Activated CD4-positive, CD25-positive, alpha-beta regulatory T cell (primary cell): Measurements from ENCODE around the gene ERC2.
"Not testable (repeated sequence)": the region's sequence is repeated elsewhere in the genome, so short reads cannot be mapped to it uniquely, and the experiment has no call there.

Source experiments
- DNase-seq, 4 experiments: peaks; one replicate each; lab custom pipeline; 2025; lab: John Stamatoyannopoulos, UW

ERC2 gene

DNA sequence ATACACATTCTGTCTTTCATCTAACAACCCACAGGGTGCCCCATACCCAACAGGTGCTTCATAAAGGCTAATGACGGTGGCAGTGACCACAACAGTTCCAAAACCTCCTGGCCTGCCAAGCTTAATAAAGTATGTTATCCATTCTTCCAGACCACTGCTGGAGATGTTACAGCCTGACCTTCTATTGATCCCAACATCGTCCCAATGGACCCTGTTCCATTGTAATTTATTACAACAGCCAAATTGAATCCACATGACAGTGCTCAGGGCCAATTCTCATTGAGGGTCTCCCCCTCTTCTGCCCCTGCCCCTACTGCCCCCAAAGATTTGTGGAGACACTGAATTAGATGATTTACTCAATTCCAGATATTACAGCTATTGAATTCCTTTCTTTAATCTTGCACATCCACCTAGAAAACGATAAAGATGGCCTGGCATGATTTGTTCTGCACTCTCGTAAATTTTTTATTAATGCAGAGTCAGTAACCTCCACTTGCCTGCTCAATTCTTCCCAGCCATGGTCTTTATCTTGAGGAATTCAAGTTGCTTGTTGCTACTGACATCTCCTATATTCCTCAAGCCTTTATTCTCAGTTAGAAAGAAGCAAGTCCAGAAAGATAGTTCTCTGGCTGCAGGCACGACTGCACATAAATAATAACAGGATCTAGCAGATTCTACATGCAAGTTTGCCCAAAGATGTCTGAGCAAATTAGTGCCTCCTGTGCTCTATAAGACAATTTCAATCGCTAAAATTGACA lies 407.6 kb downstream of the ERC2 start:
- no peak for DNase-seq

DNA sequence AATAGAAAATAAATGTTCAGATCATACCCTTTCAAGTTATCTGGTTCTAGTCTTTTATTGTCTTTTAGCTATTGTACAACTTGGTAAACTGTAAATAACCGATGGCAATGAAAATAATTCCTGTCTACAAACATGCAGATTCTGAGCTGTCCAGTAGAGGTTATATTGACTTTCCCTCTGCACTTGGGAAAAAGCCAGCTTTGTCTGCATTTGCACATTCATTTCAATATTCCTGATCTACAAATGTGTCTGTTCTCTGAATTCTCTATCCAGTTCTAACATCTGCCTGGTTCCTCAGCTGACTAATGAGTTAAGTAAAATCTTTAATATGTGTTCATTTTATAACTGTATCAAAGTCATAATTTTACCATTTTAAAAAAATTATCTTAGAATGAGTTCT lies 408.5 kb downstream of the ERC2 start:
- DNase-seq = no peak

DNA sequence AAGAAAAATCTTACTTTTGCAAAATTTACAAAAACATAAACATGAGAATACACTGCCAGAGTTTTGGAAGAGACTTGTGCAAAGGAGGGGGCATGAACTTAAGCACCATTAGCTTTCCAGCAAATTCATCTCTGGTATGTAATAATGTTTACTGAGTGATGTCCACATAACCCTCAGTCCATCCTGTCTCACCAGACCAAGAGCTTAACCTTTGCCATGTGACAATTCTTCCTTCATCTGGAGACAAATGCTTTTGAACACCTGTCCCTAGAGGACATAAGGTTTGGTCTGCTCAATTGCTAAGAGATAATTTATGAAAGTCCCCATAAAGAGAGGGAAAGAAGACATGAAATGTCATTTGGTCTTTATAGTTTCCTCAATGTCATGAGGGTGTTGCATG lies 412.3 kb downstream of the ERC2 start:
- DNase-seq = no peak

DNA sequence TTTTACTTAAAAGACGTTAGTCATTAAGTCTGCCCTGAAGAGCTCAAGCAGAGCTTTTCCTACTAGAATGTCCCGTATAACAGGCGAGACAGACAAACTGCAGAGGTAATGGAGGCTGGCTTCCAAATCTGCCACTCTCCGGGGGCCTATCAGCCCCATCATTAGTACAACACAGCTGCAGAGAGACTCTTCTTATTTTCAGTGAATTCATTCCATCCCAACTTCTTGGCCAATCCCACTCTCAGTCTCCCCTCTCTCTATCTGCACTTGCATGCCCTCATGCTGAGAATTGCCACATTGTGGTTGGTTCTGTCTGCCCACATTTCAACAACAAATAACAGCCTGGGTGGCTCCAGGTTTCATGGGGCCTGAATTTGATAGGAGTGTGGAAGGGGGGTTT lies 412.7 kb downstream of the ERC2 start:
- no peak for DNase-seq

DNA sequence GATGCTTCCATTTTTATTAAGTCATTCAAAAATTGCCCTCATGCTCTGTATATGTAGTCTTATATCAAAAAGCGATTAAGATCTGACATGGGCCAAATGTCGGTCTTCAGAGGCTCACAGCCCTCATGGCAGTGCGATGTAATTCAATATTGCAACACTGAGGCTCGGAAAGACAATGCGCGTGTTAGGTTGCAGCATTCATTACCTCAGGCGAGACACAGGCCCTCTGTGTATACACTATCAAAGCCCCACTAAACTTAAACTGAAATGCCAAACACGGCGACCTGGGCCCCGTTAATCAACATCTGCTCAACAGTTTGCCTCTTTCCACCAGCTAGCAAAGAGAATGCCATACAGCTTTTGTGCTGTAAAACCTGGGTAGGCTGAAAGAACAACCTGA lies 413.4 kb downstream of the ERC2 start:
- DNase-seq = no peak

DNA sequence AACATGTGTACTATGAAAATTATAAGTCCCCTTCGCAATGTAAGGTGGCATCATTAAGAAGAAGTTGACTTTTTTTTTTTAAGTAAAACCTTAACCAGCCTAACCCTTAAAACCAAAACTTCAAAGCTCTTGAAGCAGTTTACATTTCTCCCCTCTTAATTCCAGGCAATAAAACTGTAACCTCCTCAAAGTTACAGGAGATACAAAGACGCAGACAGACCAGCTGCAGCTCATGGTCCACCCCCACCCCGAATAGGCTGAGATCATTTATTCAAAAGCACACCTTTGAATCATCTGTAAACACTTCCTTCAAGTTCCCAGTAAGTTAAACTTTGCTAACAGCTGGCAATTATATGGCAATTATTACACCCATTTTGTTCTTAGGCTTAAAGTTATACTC lies 414.5 kb downstream of the ERC2 start:
- no peak for DNase-seq

DNA sequence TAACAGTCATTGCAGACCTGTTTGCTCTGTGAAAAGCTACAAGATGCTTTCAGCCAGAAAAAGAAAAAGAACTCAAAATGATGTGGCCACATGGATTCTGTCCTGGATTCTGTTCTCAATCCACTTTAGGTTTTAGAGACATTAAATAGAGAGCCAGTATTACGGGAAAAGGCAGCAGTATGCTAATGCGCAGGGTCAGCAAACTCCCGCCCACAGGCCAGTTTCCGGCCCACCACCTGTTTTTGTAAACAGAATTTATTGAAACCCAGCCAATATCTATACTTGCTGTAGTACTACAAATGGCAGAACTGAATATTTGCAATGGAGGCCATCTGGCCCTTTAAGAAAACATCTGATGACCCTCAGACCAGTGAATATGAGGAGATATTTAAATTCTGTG lies 416.1 kb downstream of the ERC2 start:
- DNase-seq = no peak

DNA sequence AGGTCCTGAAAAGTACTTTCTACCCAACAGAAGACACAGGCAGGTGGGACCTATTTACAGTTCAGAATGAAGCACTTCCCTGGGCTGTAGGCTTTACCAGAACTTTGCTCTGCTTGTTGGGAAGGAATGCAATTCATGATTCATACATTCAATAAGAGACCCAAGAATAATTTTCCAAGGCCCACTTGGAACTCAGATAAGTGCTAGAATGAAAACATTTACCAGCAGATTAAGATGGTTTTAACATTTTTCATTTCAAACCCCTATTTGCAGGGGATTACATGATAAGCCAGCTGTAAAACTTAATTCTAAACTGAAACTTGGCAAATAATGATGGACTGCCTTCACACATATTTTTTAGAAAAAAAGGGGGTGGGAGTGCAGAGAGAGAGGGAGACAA lies 417.2 kb downstream of the ERC2 start:
- no peak for DNase-seq

DNA sequence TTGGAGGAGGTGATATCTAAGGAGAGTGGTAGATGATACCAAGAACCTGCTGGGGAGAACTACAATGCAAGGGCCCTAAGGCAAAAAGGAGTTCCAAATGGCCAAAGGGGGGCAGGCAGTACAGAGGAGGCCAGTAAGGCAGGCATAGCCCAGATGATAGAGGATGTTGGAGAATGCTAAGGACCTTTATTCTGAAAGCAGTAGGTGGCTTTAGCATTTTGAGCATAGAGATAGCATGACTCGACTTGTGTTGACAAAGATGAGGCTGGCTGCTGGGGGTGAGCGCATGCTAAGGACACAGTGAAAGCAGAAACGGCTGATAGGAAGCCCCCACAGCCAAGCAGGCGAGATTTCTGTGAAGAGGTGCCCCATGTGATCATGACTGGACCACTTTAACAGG lies 419.3 kb downstream of the ERC2 start:
- no peak for DNase-seq

DNA sequence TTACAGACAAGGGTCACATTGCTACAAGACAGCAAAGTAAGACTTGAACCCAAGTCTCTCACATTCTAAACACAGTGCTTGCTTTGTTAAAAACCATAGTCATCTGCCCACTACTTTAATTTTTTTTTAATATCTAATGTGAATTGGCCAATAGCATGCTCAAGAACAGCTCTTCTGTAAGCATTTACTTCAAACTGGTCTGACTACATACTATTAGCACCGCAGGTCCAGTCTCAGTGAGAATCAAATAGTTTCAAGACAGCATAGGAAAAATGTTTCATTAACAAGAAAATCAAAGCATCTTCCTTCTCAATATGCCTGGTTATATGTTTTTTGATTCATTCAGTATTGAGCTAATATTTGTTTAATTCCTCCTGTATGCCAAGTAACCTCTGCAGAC lies 419.9 kb downstream of the ERC2 start:
- no peak for DNase-seq

DNA sequence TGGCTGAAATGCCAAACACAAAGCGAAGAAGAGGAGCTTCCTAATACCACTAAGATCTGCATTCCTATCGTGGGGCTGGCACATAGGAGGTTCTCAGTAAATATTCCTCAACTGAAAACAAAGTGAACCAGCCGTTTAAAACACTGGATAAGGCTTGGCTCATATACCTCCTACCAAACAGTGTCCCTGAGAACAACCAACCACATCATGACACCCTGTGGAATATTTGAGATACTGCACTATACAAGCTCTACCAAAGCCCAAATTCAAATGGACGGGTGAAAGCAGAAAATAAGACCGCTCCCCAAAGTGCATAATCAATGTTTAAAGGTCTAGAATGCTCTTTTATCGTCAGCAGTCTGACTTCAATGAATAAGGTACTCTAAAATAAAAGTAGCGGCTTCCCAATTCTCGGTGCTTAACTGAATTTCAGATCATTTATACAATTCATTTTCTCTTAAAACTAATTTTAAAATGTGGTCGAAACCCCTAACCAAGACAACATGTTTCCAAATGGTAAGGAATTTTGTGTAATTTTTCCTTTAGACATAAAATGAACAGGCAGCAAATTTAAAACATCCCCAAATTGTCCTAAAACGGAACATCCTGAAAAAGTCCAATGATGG lies 425.8 kb downstream of the ERC2 start:
- no peak for DNase-seq

DNA sequence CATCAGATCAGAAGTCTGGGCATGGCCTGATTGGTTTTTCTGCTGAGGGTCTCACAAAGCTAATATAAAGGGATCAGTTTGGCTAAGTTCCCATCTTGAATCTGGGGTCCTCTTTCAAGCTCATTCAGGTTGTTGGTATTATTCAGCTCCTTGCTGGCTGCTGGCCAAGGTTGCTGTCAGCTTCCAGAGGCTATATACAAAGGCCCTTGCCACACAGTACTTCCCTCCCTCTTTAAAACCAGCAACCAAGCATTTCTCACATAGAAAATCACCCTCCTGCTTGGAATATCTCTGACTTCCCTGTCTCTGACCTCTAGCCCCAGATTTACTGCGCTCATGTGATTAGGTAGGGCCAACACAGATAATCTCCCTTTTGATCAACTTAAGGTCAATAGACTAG lies 442.9 kb downstream of the ERC2 start:
- no peak for DNase-seq

DNA sequence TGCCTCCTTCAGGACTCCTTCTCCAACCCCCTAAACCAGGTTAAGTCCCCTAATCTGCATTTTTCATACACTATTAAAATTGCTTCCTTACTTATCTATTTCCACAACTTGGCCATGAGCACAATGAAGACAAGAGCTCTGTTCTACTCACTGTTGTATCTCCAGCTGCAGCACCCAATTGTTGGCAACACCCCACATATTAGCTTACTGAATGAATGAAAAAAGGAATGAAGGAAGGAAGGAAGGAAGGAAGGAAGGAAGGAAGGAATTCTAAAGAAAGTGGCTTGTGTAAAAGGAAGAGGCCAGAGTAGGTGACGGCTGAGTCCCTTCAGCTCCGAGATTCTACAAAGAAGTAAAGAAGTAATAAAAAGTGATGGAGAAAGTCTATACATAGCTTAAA lies 444.7 kb downstream of the ERC2 start:
- no peak for DNase-seq

DNA sequence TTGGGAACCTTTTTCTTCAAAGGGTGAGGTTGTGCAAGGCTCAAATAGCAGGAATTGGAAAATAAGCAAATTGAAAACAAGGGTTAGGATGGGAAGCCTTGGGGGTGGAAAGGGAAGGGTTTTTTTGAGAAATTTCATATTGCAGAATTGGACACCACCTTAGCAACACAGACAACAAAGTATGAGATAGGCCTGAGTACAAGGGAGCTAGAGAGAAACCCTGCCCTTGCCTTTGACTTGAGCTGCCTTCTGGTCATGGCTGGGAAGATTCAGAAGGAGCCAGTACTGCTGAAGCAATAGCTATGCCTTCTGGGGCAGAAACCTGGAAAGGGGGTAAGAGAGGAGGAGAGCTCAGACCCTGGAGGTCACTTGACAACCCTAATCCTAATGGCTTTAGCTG lies 445.6 kb downstream of the ERC2 start:
- no peak for DNase-seq

DNA sequence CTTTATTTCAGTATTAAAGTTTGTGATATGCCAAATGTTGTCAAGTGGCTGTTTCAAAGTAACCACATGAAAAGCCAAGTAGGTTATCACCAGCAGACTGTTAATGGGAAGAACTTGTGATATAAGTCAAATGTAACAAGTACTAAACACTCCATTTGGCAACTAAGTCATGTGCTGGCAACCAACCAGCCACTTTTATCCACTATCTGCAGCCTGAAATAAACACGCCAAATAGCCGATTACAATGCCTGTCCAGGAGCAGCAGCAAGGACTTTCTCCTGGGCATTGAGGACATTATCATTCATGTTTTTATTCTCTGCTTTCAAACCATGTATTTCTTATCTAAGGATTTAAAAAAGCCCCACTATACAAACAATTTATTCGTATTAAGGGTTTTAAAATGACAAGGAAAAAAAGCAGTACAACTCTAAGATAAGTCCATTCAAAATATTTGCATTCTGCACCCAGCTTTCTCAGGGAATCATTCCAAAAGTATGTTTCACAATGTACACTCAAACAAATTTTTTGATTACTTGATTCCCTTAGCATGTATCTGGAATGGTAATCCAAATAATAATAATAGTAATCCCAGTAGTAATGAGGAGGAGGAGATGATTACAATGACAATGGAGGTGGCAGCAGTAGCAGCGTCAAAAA lies 448.6 kb downstream of the ERC2 start:
- DNase-seq = no peak

DNA sequence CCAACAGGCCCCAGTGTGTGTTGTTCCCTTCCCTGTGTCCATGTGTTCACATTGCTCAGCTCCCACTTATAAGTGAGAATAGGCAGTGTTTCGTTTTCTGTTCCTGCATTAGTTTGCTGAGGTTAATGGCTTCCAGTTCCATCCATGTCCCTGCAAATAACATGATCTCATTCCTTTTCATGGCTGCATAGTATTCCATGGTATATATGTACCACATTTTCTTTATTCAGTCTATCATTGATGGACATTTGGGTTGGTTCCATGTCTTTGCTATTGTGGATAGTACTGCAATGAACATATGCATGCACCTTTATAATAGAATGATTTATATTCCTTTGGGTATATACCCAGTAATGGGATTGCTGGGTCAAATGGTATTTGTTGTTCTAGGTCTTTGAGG lies 452.9 kb downstream of the ERC2 start:
- DNase-seq = not testable (repeated sequence)

DNA sequence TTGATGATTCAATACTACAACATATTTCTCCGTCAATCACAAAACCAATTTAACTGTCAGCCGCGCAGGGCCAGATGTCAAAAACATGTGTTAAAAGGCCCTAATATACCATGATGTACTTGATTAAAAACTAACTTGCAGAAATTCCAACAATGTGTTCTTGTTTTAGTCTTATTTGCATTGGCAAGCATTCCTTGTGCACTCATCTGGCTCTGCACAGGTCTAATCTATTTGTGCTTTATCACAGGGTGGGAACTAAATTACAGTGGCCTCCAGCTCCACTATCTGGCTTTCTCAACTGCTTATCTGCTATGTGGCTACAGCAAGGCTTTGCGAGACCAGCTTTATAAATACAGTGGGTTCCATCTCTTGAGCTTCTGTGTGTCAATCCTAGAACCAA lies 455.5 kb downstream of the ERC2 start:
- no peak for DNase-seq

DNA sequence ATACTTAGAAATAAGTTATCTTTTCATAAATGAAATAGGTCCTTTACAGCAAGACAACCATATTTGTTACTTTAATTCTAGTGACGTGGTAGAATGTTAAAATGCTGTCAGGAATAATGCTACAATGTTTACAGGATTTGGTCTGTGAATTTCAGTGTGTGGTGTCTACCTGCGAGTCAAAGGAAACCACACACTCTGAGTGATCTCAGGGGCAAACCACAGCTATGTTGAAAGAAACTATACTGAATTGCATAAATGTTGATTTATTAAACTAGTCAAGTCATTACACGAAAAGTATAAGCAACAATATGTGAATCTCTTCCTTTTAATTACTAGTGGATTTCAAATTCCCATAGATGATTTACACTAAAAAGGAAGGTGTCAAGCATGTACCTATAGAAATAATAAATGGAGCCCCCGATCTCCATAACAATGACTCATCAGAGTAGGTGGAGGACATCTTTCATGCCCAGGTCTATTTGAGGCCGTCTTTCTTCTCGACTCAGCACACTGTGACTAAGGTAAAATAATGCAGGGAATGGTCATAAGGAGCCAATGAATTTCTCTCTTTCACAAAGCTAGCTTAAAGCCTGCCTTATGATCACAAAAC lies 463.0 kb downstream of the ERC2 start:
- DNase-seq = no peak

DNA sequence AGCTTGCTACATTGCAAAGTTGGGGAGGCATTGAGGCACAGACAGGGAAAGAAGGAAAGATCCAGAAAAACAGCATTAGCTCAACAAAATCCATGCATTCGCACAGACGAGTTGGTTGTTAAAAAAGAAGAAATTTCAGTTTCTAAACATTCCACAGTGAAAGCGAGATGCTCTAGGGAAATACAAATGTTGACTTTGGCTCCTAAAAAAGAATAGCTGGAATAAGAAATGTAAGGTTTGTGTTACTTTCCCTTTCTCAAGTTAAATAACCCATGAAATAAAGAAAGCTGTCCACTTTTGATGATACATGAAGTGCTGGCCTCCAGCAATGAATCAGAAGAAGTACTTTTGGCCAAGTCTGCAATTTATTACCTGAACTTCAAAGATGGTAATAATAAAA lies 465.1 kb downstream of the ERC2 start:
- no peak for DNase-seq

DNA sequence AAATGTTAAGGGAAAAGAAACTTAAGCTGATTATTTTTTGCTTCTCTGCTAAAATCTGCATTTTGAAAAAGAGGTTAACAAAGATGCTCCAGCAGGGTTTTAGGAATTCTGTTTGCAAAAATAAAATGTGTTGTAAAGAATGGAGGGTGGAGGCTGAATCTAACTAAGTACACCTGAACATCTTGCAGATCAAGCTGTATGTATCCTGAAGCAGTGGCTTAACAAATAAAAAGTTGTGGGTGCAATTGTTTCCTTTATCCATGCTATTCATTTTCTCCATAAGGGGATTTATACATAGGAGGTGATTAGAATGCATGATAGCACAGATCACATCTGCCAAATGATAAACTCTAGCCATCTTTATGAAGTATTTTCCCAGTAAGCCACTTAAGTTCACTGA lies 466.3 kb downstream of the ERC2 start:
- no peak for DNase-seq

DNA sequence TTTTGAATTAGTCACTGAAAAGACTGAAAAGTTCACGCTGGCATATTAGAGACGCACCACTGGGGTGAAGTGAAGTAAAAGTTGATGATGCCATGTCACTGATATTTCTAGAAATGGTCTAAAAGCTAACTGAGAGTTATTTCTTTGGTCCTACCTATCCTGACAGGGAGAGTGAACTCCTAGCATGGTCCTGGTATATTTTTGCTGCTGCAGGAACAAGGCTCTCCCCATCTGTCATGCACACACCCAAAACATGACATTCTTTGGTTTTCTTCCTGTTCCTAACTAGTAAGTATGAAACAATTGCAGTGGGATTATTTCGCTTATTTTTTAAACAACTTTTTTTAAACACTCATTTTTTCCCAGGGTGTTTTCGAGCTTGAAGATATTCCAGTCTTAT lies 466.7 kb downstream of the ERC2 start:
- no peak for DNase-seq

DNA sequence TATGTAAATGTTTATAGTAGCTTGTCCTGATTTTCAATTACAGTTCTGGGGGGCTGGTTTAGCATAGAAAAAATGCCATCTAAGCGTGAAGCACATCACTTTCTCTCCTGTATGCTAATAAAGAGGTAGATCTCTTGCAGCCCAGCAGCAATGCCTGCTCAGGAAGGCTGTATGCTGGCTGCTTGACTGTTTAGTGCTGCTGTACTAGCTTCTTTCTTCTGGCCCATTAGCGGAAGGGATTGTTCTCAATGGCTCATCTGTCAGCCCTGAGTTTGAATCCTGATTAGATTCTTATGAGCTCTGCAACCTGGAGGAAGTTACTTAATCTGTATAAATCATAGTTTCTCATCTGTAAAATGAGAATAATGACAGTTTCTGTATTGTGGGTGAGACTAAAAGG lies 478.9 kb downstream of the ERC2 start:
- DNase-seq = no peak

DNA sequence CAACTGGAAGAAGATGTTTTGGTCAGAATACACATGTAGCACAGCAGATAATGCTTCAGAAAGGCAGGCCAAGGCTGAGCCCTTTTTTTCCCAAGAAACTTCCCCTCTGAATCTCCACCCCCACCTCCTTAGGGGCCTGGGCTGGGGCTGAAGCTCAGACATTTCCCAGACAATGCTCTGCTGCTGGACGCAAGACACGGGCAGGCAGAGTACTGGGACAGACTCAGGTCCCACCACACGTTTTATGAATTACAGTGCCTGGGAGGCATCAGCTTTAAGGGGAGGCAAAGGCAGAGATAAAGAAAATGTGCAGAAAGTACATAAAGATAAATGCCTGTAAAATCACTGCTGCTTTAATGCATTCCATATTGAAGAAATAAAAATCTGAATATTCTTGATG lies 479.4 kb downstream of the ERC2 start:
- DNase-seq = no peak
